GM12892 (cell line): ENCODE data around the gene FMN2.

Experiments used
- DNase-seq: peaks from one replicate; pipeline ENCODE4 v3.0.0; 2011; ENCODE audit not compliant: insufficient read length
- FAIRE-seq: peaks from 2 replicates; lab custom pipeline; 2011; peaks lifted over from hg19 to GRCh38; lab: Jason Lieb, UNC
- POLR2A ChIP-seq: IDR thresholded peaks from 2 replicates; pipeline ENCODE4 v1.6.1; 2011; ENCODE audit warnings: low read depth, low read length, control low read depth
- POLR2AphosphoS5 ChIP-seq: IDR thresholded peaks from 2 replicates; pipeline ENCODE4 v1.6.1; 2011; ENCODE audit warnings: low read depth, low read length, control low read depth
- TAF1 ChIP-seq: IDR thresholded peaks from 2 replicates; pipeline ENCODE4 v1.6.1; 2011; ENCODE audit warnings: low read depth, mild to moderate bottlenecking, control low read depth, low read length, borderline replicate concordance

The FMN2 gene

DNA sequence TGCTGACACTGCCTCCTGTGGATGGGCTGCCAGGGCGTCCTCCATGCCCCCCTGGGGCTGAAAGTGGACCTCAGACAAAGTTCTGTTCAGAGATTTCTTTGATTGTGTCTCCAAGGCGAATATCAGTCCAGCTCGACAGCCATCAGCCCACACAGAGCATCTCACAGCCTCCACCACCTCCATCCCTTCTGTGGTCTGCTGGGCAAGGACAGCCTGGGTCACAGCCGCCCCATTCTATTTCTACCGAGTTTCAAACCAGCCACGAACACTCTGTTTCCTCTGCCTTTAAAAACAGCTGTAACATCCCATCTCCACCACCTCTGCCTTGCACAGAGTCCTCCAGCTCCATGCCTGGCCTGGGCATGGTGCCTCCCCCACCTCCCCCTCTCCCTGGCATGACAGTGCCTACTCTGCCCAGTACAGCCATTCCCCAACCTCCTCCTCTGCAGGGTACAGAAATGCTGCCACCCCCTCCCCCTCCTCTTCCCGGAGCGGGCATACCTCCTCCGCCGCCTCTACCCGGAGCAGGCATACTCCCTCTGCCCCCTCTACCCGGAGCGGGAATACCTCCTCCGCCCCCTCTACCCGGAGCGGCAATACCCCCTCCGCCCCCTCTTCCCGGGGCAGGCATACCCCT is 115.5 kb downstream of the FMN2 start:
- no peak for FAIRE-seq
- TF ChIP-seq TAF1 (no peak), POLR2A (no peak), POLR2AphosphoS5 (no peak)
- DNase-seq: no peak

DNA sequence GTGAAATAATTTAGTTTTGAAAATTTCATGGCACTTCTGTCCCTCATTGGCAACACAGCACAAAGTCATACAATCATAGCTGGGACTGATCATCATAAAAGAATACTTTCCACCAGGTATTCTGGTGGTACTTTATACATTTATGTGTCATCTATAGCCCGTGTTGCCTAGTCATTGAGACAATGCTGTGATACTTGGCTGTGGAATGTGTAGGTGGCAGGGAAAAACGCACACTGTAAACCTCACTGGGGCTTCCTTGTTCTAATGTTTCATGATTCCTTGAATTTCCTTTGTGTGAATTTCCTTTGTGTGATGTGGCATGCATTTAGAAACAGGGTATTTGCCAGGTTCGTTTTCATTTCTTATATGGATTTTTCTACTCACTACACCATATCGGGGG is 118.3 kb downstream of the FMN2 start:
- FAIRE-seq: no peak
- DNase-seq: no peak
- TF ChIP-seq POLR2A (no peak), POLR2AphosphoS5 (no peak)

DNA sequence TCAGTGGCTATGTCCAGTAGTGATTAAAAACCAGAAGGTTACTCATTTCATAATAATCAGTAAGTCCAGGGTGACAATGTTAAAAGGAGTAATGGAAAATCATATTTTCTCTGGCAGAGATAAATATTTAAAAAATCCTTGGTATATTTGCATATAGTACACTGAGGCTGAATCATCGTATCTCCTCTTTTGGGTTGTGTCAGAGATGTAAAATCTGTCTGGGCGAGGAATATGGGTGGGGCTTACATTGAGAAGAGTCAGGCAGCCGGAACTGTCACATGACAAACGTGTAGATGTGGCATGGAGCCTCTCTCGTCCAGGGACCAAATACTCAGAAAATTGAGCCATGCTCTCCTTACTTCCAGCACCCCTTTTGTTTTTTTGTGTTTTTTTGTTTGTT is 120.9 kb downstream of the FMN2 start:
- no peak for DNase-seq
- FAIRE-seq: no peak
- TF ChIP-seq POLR2AphosphoS5 (no peak), POLR2A (no peak)

DNA sequence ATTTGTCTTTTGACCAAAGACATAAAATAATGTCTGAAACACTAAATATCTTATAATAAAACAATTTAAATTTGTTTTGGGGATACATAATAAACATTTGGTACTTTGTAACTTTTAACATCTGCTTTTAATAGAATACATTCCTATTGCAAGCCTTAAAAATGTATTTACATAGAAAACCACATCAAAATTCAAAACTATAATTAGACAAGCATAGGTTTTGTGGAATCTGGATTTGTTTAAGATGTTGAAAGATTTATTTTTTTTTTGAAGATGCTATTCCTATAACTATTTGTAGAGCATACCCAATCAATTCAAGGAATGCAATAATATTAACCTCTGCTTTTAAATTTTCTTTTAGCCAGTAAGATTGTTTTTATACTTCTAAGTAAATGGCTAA is 125.7 kb downstream of the FMN2 start:
- no peak for TF ChIP-seq TAF1
- TF ChIP-seq POLR2AphosphoS5: no peak
- TF ChIP-seq POLR2A: no peak
- DNase-seq (no peak), FAIRE-seq (no peak)

DNA sequence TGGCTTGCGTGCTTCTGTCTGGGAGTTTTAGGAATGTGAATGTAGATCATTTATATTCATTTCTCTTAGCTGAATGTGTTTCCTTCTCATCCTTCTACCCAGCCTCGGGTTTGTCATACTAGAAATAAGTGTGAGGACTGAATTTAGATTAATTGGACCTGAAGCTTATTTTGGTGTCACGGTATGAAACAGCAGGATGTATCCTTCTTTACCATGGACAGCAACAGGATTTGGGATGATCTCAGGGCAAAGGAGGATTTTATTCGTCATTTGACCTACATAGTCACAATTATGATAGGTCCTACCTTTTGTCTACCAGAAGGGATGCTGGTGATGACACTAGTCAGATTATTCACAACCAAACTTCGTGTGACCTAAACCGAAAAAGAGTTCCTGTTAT is 127.4 kb downstream of the FMN2 start:
- TF ChIP-seq POLR2AphosphoS5: no peak
- TF ChIP-seq TAF1: no peak
- no peak for TF ChIP-seq POLR2A
- DNase-seq: no peak
- no peak for FAIRE-seq

DNA sequence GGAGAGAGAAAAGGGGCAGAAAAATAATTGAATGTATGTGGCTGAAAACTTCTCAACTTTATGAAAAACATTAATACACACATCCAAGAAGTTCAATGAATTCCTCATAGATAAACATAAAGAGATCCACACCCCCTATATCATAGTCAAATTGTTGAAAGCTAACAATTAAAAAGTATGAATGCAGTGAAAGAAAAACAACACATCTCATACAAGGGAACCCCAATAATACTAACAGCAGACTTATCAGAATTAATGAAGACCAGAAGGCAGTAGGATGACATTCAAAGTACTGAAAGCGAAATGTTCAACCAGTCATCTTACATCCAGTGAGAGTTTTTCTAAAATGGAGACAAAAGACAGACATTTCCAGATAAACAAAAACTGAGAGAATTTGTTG is 134.4 kb downstream of the FMN2 start:
- DNase-seq (no peak), FAIRE-seq (no peak)
- no peak for TF ChIP-seq POLR2AphosphoS5
- no peak for TF ChIP-seq TAF1
- TF ChIP-seq POLR2A: no peak

DNA sequence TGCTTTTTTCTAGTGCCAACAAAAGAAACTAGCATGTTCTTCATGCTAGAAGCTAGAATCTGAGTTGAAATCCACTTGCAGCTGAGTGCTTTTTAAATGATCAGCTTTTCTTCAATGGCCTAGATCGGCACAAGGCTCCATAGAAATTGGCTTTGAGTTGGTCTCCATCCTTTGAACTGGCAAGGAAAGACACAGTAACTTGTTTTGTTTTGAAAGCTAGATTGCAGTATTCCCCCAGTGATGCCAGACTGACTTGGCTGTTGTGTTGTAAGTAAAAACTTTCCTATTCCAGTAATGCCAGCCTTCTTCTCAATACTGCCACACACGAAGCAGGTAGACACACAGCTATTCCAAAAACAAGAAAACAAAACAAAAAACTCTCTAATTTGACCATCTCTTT is 139.1 kb downstream of the FMN2 start:
- no peak for FAIRE-seq
- TF ChIP-seq POLR2A (no peak), POLR2AphosphoS5 (no peak)
- no peak for DNase-seq

DNA sequence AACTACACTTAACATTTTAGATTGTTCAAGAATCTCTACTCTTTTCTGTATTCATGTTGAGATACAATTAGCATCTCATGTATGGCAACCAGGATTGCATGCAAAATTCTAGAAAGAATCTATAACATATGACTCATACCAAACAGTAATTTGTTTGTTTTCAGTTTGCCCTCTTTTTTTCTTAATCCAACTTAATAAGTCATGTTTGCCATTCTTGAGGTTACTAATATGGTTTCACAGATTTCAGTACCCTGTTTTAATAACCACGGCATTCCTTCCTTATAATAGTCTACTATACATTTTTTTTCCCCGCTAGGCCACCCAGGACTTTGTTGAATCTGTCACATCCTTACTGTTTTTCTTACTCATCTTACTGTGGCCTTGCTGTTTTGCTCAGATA is 140.8 kb downstream of the FMN2 start:
- TF ChIP-seq POLR2AphosphoS5 (no peak), POLR2A (no peak), TAF1 (no peak)
- FAIRE-seq (no peak), DNase-seq (no peak)

DNA sequence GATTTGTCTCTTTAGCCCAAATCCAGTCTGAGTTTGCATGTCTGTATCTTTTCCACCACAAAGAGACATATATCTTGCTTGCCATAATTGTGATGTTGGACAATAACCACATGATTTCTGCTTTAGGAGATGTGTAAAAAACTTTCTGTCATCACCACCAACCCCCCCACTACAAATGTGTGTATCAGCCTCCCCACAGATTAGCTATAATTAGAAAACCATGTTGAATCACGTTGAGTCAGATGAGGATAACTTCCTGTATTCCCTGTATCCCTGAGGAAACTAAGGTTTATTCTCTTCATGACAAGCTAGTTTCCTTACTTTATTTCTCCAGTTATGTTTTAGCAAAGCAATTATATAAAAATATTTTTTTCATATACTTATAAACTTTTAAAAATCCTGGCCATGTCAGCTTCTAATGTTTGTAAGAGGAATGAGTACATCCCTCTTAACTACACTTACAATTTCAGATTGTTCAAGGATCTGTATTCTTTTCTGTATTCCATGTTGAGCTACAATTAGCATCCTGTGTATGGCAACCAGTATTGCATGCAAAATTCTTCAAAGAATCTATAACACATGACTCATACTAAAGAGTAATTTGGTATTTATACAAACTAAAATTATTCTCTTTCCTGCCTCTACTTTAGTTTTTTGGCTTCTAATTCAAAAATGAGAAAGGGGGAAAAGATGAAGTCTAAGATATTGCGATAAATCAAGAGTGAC is 143.0 kb downstream of the FMN2 start:
- TF ChIP-seq TAF1 (no peak), POLR2A (no peak), POLR2AphosphoS5 (no peak)
- DNase-seq (no peak), FAIRE-seq (no peak)

DNA sequence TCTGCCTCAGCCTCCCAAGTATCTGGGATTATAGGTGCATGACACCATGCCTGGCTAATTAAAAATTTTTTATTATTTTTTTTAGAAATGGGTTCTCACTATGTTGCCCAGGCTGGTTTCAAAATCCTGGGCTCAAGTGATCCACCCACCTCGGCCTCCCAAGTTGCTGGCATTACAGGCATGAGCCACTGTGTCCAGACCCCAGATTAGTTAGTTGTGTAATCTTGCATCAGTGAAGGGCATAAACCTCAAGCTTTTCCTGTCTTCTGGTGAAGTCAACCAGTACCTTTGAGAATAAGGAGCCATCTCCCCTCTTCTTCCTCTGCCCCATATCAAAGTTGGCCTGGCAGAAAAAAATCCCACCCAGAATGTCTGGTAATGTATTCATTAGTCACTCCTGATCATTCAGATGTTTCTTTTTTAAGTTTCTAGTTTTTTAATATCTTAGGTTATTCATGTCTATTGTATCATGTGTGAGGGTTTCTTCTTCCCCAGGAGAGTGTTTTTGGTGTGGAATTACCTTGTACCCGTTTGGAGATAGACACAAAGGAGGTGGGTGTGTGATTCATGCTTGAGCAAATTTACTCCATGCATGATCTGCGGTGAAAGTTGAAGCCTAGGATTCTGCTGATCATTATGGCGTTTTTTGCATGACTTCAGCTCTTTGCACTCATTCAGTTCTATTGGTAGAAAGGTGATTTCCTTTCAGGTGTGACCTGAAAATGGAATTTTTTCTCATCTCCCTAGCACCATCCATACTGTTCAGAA is 144.0 kb downstream of the FMN2 start:
- TF ChIP-seq POLR2A: no peak
- TF ChIP-seq POLR2AphosphoS5: no peak
- TF ChIP-seq TAF1: no peak
- no peak for DNase-seq
- FAIRE-seq: no peak

DNA sequence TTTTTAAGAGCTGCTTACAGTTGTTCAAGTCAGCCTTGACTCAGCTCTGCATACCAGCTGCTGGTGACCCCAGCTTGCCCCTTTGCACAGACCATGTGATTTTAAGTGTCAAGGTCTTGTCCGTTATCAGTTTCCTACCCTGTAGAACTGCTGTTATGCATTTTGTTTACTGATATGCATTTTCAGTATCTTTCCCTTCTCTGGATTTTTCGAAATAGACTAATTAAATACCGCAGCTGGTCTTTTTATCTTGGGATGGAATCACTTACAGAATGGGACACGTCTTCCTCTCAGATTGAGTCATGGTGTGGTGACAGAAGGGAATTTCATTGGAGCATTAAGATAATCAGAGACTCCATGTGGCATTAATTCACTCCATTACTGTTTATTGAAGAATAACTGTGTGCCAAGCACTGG is 145.6 kb downstream of the FMN2 start:
- TF ChIP-seq POLR2AphosphoS5: no peak
- TF ChIP-seq TAF1: no peak
- TF ChIP-seq POLR2A: no peak
- DNase-seq: no peak

DNA sequence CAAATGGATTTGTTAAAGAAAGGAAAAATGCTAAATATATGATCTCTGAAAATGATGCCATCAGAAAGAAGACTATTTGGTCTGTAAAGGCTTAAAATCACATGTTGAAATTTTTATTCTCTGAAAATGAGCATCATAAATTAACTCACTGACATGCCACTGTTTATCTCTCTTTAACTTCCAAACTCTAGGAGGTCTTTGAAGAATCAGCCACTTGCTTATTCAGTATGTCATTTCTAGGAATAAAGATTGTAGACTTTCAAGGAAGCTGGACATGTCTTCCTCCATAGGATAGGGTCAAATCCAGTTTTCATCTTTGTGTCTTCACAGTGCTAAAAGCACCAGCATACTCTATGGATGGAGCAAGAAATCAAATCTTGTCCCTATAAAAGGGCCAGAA is 147.6 kb downstream of the FMN2 start:
- no peak for FAIRE-seq

More for the DNA sequence above, 145.6 kb downstream of the FMN2 start:
- no peak for FAIRE-seq

More for the DNA sequence above, 147.6 kb downstream of the FMN2 start:
- TF ChIP-seq POLR2AphosphoS5 (no peak), TAF1 (no peak), POLR2A (no peak)
- DNase-seq: no peak
